Mesendoderm (in vitro differentiated cells): Measurements from ENCODE around the gene FYB2.

Experiments used
- DNase-seq: peaks from one replicate; pipeline ENCODE4 v3.0.0; 2013
- H2AK5ac ChIP-seq: 2 replicates; pipeline ENCODE4 v1.6.1; 2013; ENCODE audit warnings: low read length, inconsistent platforms
- H2BK120ac ChIP-seq: 2 replicates; pipeline ENCODE4 v1.6.1; 2013; ENCODE audit warnings: low read depth, mild to moderate bottlenecking, low read length, moderate library complexity, mixed read lengths
- H2BK15ac ChIP-seq: replicated peaks from 2 replicates; pipeline ENCODE4 v1.6.1; 2013; ENCODE audit warnings: low read depth, mild to moderate bottlenecking, moderate library complexity
- H2BK5ac ChIP-seq: 2 replicates; pipeline ENCODE4 v1.6.1; 2013; ENCODE audit warnings: low read length, inconsistent platforms
- H3K18ac ChIP-seq: 2 replicates; pipeline ENCODE4 v1.6.1; 2013; ENCODE audit warnings: mild to moderate bottlenecking, low read length, mixed read lengths
- H3K23ac ChIP-seq: one replicate; pipeline ENCODE4 v1.6.1; 2013; ENCODE audit warnings: low read length
- H3K27ac ChIP-seq: 2 replicates; pipeline ENCODE4 v1.5.1; 2013; ENCODE audit warnings: low read depth, mild to moderate bottlenecking, inconsistent platforms, low read length, moderate library complexity
- H3K27me3 ChIP-seq: 2 replicates; pipeline ENCODE4 v1.6.1; 2013; ENCODE audit warnings: low read length, control low read depth, mild to moderate bottlenecking, inconsistent platforms; ENCODE audit not compliant: insufficient read depth, poor library complexity
- H3K36me3 ChIP-seq: 2 replicates; pipeline ENCODE4 v1.6.1; 2013; ENCODE audit warnings: low read length, inconsistent platforms; ENCODE audit not compliant: control insufficient read depth, insufficient read depth
- H3K4ac ChIP-seq: one replicate; pipeline ENCODE4 v1.6.1; 2013; ENCODE audit warnings: low read depth, mild to moderate bottlenecking, low read length, moderate library complexity
- H3K4me1 ChIP-seq: 2 replicates; pipeline ENCODE4 v1.6.1; 2013; ENCODE audit warnings: low read depth, low read length, inconsistent platforms; ENCODE audit not compliant: control insufficient read depth
- H3K4me2 ChIP-seq: 2 replicates; pipeline ENCODE4 v1.6.1; 2013; ENCODE audit warnings: low read length
- H3K4me3 ChIP-seq: 2 replicates; pipeline ENCODE4 v1.5.1; 2013; ENCODE audit warnings: mild to moderate bottlenecking, low read length
- H3K56ac ChIP-seq: one replicate; pipeline ENCODE4 v1.6.1; 2013; ENCODE audit warnings: low read length
- H3K79me1 ChIP-seq: 2 replicates; pipeline ENCODE4 v1.6.1; 2013; ENCODE audit warnings: low read length, inconsistent platforms
- H3K79me2 ChIP-seq: 2 replicates; pipeline ENCODE4 v1.6.1; 2013; ENCODE audit warnings: mild to moderate bottlenecking, low read length; ENCODE audit not compliant: control insufficient read depth, insufficient read depth
- H3K9ac ChIP-seq: 2 replicates; pipeline ENCODE4 v1.6.1; 2013; ENCODE audit warnings: low read length, inconsistent platforms
- H4K5ac ChIP-seq: one replicate; pipeline ENCODE4 v1.6.1; 2013; ENCODE audit warnings: low read length
- H4K8ac ChIP-seq: one replicate; pipeline ENCODE4 v1.6.1; 2013; ENCODE audit warnings: low read depth, mild to moderate bottlenecking, control low read depth, low read length, moderate library complexity
- WGBS: extraction: QIAGEN DNeasy Blood & Tissue Kit; methylation state at CpG from one replicate; pipeline ENCODE4 v1.1.7; 2013; ENCODE audit warnings: low lambda C conversion rate, missing lambda C conversion rate; ENCODE audit not compliant: insufficient coverage; ENCODE audit errors: extremely low coverage; 5-methylcytosine and 5-hydroxymethylcytosine counted together

Gene FYB2

DNA sequence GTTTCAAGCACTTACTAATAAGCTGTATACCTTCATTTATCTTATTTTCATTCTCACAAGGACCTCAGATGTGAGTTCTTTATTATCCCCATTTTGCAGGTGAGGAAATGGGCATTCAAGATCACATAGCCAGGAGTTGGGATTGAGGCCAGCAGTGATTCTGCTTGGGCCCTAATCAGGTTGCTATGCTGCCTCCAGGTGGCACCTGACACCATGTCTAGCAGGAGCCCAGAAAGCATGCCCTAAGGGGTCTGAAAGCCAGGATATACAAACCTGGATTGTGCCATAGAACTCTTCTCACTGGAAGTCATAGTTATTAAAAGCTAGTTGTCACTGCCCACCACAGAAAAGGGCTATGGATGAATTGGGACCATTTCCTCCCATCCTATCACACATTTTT, 61.1 kb downstream of the FYB2 start:
- H3K27ac ChIP-seq: no peak overlapping the region
- no peak overlapping the region for H2BK15ac ChIP-seq
- no peak overlapping the region for H2BK5ac ChIP-seq
- H4K5ac ChIP-seq: no peak overlapping the region
- H3K18ac ChIP-seq: no peak overlapping the region
- H3K4me3 ChIP-seq: no peak overlapping the region
- H2BK120ac ChIP-seq: no peak overlapping the region
- peak; percentile 82 for DNase-seq
- no peak overlapping the region for H3K23ac ChIP-seq
- H3K79me1 ChIP-seq: no peaks in the 10 kb centered on the region
- no peaks in the 10 kb centered on the region for H3K4me1 ChIP-seq
- H3K36me3 ChIP-seq: no peaks in the 10 kb centered on the region
- no peak overlapping the region for H2AK5ac ChIP-seq
- no peak overlapping the region for H3K9ac ChIP-seq
- no peak overlapping the region for H3K4me2 ChIP-seq
- no peaks in the 10 kb centered on the region for H3K79me2 ChIP-seq
- no peak overlapping the region for H4K8ac ChIP-seq
- H3K4ac ChIP-seq: no peak overlapping the region
- H3K56ac ChIP-seq: no peak overlapping the region
- H3K27me3 ChIP-seq: no peaks in the 10 kb centered on the region

GRCh38 chr1:56755911-56756310, 63.3 kb downstream of the FYB2 start:
- Histone ChIP-seq H3K18ac (no peak overlapping the region), H2BK5ac (no peak overlapping the region)

GRCh38 chr1:56754708-56755479, 64.3 kb downstream of the FYB2 start:
- Histone ChIP-seq H3K56ac (no peak overlapping the region), H3K36me3 (no peaks in the 10 kb centered on the region), H2BK15ac (no peak overlapping the region), H3K79me1 (no peaks in the 10 kb centered on the region), H3K27ac (no peak overlapping the region), H2BK120ac (no peak overlapping the region), H4K8ac (no peak overlapping the region), H3K9ac (no peak overlapping the region), H3K4me2 (no peak overlapping the region), H4K5ac (no peak overlapping the region), H3K4me3 (no peak overlapping the region), H2BK5ac (no peak overlapping the region), H3K27me3 (no peaks in the 10 kb centered on the region), H3K4ac (no peak overlapping the region), H2AK5ac (no peak overlapping the region), H3K4me1 (no peaks in the 10 kb centered on the region), H3K23ac (no peak overlapping the region), H3K18ac (no peak overlapping the region), H3K79me2 (no peaks in the 10 kb centered on the region)
- no CpG with 5 or more reads among the region's 1 CpG for whole genome bisulfite sequencing
- no peak for DNase-seq

More at GRCh38 chr1:56755911-56756310, 63.3 kb downstream of the FYB2 start:
- H3K4ac ChIP-seq: no peak overlapping the region
- H3K36me3 ChIP-seq: no peaks in the 10 kb centered on the region
- no peak overlapping the region for H3K4me3 ChIP-seq
- no peak overlapping the region for H3K4me2 ChIP-seq
- H3K27me3 ChIP-seq: no peaks in the 10 kb centered on the region
- no peaks in the 10 kb centered on the region for H3K4me1 ChIP-seq
- WGBS: no CpG with 5 or more reads among the region's 2 CpGs
- no peak overlapping the region for H4K5ac ChIP-seq
- no peak overlapping the region for H3K27ac ChIP-seq
- no peak for DNase-seq
- H3K56ac ChIP-seq: no peak overlapping the region
- H3K23ac ChIP-seq: no peak overlapping the region
- no peak overlapping the region for H2BK120ac ChIP-seq
- H2AK5ac ChIP-seq: no peak overlapping the region
- no peaks in the 10 kb centered on the region for H3K79me1 ChIP-seq
- no peak overlapping the region for H3K9ac ChIP-seq
- no peak overlapping the region for H4K8ac ChIP-seq
- no peak overlapping the region for H2BK15ac ChIP-seq
- H3K79me2 ChIP-seq: no peaks in the 10 kb centered on the region

GRCh38 chr1:56745231-56745630, 74.0 kb downstream of the FYB2 start:
- WGBS: 100% methylated on average over 1 of the region's 3 CpGs
- Histone ChIP-seq H2BK120ac (no peak overlapping the region), H3K27ac (no peak overlapping the region), H3K4ac (no peak overlapping the region), H3K18ac (no peak overlapping the region), H3K4me2 (no peak overlapping the region), H3K4me3 (no peak overlapping the region), H4K5ac (no peak overlapping the region), H4K8ac (no peak overlapping the region), H3K79me2 (no peaks in the 10 kb centered on the region), H2BK15ac (no peak overlapping the region), H3K27me3 (no peaks in the 10 kb centered on the region), H3K23ac (no peak overlapping the region), H3K79me1 (no peaks in the 10 kb centered on the region), H2BK5ac (no peak overlapping the region), H3K56ac (no peak overlapping the region), H3K9ac (no peak overlapping the region), H3K4me1 (no peaks in the 10 kb centered on the region), H2AK5ac (no peak overlapping the region), H3K36me3 (no peaks in the 10 kb centered on the region)
- no peak for DNase-seq

DNA sequence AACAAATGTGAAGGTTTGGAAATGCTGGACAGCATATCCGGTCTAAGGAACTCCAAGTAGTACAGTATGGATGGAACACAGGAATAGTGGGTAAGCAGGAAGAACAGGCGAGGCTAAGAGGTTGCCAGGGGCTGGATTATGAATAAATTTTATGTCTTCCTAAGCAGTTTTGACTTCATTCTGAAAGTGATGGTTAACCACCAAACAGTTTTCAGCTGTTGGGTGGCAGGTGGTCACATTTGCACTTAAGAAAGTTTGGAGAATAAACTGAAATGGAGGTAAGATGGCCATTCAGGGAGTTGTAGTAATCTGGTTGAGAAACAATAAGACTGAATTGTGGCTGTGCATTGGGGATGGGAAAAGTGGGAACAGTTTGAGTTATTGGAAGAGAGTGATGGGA, 90.2 kb downstream of the FYB2 start:
- Histone ChIP-seq H3K4me2 (no peak overlapping the region), H3K9ac (no peak overlapping the region), H3K56ac (no peak overlapping the region), H3K79me1 (no peaks in the 10 kb centered on the region), H4K5ac (no peak overlapping the region), H3K4ac (no peak overlapping the region), H3K27me3 (no peaks in the 10 kb centered on the region), H3K27ac (no peak overlapping the region), H2AK5ac (no peak overlapping the region), H3K36me3 (no peaks in the 10 kb centered on the region), H3K79me2 (no peaks in the 10 kb centered on the region), H3K23ac (no peak overlapping the region), H2BK5ac (no peak overlapping the region), H2BK15ac (no peak overlapping the region), H4K8ac (no peak overlapping the region), H2BK120ac (no peak overlapping the region), H3K4me3 (no peak overlapping the region), H3K4me1 (no peaks in the 10 kb centered on the region), H3K18ac (no peak overlapping the region)
- no peak for DNase-seq
- WGBS: no CpG with 5 or more reads among the region's 2 CpGs

DNA sequence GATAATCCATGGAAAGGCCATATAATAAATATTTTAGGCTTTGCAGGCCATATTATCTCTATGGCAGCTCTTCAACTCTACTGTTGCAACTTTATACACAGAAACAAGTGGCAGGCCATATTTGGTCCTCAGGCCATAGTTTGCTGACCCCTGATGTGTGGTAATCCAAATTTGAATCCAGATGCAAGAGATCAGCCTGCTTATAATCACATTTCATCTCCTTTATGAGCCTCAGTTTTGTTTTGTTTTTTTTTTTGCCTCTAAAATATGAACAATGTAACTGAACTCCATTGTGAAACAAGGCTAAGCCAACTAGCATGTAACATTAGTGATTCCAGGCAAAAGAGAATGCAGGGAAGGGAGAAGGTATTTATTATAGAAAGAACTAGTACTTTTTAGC, 92.5 kb downstream of the FYB2 start:
- Histone ChIP-seq H3K79me1 (no peaks in the 10 kb centered on the region), H3K27ac (no peak overlapping the region), H2BK120ac (no peak overlapping the region)

More for the DNA sequence above, 92.5 kb downstream of the FYB2 start:
- Histone ChIP-seq H3K4me2 (no peak overlapping the region), H3K4me1 (no peaks in the 10 kb centered on the region), H3K36me3 (no peaks in the 10 kb centered on the region), H3K9ac (no peak overlapping the region), H3K56ac (no peak overlapping the region), H4K8ac (no peak overlapping the region), H3K79me2 (no peaks in the 10 kb centered on the region), H3K23ac (no peak overlapping the region), H2BK15ac (no peak overlapping the region), H4K5ac (no peak overlapping the region), H3K4ac (no peak overlapping the region), H3K27me3 (no peaks in the 10 kb centered on the region), H3K4me3 (no peak overlapping the region), H2AK5ac (no peak overlapping the region), H2BK5ac (no peak overlapping the region), H3K18ac (no peak overlapping the region)
- no peak for DNase-seq
